Right kidney (tissue), 1 donor: ENCODE data around the gene DNASE1L3.

Experiments
- DNase-seq: peaks from one replicate; pipeline ENCODE4 v3.0.0-alpha.2; 2016

DNASE1L3 gene

DNA sequence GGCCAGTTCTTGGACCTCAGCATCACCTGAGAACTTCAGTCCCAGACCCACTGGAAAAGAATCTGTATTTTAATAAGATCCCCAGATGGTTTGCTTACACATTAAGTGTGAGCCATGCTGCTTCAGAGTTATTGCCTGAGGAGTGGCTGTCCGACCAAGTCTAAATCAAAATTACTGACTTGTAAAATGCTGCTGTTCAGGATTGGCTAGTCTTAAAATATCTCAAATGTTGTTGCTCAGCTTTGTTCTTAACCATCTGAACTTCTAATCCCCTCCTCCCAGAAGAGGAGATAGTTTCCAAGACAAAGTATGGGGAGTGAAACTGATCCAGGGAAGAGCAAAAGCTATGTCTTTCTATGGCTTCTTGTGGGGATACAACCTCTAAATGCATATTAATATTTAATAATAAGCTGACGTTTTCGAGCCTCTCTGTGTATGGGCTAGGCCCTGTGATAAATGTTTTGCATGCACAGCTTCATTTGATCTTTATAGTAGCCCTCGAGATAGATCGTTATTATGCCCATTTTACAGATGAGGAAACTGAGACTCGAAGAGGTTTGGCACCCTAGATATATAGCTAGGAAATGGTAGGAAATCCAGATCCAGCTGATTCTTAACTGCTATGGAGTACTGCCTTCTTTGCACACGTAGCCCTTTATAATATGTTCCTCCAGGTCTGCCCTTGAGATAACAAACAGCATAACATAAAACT is 52.2 kb downstream of the DNASE1L3 start:
- DNase-seq = no peak

DNA sequence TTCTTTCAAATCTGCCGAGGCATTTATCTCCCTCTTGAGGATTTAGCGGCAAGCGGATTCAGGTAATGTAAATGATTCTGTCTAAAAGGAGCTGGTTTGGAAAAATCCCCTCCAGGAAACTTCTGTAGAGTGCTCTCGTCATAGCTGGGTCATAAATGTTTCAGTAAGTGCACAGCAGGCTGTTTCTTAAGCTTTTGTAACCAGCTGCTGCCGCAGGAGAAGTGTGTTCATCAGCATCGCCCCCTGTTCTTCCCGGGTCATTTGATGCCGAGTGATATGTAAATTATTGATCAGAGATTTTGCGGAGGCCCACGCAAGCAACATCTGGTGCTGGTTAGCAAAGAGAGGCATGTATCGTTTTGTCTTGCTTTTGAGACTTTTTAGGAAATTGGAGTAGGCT is 53.1 kb downstream of the DNASE1L3 start:
- DNase-seq = no peak

DNA sequence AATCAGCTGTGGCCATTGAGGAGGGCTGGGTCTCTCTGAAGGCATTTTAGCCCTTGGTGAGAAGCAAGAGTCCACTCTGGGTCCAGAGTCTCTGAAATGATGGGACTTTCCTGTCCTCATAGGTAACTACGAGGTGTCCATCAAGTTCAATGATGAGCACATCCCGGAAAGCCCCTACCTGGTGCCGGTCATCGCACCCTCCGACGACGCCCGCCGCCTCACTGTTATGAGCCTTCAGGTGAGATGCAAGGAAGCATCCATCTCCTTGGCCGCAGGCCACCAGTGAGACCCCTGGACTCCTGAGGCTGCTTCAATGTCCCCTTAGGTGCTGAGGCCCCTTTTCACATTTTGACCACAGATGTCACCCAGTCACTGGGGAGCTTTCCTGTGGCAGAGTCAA is 54.9 kb downstream of the DNASE1L3 start:
- DNase-seq = no peak

GRCh38 chr3:58154626-58155449 is 55.9 kb downstream of the DNASE1L3 start:
- no peak for DNase-seq

GRCh38 chr3:58153371-58153770 is 57.4 kb downstream of the DNASE1L3 start:
- DNase-seq = no peak

- no peak for DNase-seq
Measured at GRCh38 chr3:58152225-58153015, 58.4 kb downstream of the DNASE1L3 start.

DNA sequence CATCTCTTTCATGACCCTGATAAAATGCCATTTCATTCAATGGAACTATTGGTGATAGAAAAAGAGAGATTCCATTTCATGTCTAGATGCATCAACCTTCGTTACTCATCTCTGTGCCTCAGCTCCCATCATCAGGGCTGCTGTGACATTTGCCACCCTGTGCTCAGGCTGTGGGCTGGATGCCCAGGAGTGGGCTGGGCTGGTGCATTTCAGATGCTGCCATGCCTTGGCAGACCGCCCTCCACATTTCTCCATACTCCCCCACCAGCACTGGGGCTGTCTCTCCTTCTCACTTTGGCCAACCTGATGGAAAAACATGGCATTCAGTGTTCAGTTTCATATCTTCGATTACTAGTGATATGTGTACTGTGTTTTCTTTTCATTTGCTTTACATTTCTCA is 59.1 kb downstream of the DNASE1L3 start:
- DNase-seq = no peak

- DNase-seq = no peak
Measured at GRCh38 chr3:58150810-58151199, 60.0 kb downstream of the DNASE1L3 start.

DNA sequence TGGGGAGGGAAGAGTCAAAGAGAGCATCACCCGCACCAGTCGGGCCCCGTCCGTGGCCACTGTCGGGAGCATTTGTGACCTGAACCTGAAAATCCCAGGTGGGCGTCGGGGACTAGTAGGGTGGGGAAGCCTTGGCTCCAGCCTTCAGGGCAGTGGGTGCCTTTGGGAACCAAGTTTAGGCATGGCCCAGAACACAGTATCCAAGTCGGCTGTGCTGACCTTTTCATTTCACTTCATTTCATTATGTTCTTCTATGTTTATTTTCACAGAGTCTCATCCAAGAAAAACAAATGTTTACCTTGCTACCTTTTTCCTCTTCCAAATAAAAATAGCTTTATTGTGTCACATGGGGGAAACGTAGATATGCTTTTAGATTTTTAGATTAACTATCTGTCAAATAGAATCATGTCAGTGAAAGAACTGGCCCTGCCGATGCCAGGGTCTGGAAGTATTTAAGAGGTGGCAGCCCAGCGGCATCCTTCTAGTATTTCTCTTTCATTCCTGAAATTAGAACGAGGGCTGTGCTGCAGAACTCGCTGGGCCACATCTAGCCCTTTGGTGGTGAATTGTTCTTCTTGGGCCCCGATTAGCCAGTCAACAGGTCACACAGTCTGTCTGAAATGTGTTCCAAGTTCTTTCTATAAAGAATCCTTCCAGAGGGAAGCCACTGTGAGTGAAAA is 60.5 kb downstream of the DNASE1L3 start:
- no peak for DNase-seq

- no peak for DNase-seq
Measured at GRCh38 chr3:58148049-58148448, 62.7 kb downstream of the DNASE1L3 start.

DNA sequence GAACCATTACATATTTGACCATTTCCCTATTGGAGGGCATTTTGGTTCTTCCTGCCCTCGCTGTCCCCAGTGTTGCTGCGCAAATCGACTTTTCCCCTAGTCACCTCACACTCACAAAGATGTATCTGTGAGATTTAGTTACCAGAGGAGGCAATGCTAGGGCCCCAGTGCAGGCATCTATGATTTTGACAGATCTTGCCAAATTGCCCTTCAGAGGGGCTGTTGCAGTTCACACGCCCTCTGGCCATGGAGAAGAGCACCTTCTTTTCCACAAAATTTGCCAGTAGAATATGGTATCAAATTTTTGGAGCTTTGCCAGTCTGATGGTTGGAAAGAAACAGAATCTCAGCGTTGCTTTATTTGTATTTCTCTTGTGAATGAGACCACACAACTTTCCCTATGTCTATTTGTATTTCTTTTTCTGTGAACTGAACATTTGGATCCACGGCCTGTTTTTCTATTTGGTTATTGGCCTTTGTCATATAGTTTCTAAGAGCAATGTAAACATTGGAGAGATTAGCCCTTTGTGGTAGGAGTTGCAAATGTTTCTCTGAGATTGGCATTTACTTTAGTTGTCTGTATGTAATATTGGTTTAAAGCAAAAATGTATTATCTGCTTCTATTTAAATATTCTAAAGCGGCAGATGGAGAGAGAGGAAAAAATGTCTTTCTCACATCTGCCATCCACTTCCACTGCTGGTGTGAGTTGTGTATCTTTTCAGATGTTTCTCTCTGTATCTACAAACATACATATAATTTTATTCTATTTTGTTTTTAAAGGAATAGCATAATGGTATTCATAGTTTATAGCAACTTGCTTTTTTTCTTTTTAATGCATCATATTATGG is 66.1 kb downstream of the DNASE1L3 start:
- DNase-seq = no peak

GRCh38 chr3:58143417-58144055 is 67.2 kb downstream of the DNASE1L3 start:
- no peak for DNase-seq
